SU-DHL-6 (cell line): ENCODE measurements around the gene WDR45.

Experiments
- CTCF ChIP-seq: fragments of 200-600 bp; sonication (generic); IDR thresholded peaks from one replicate; pipeline ENCODE4 v1.5.1; 2017; ENCODE audit warnings: antibody characterized with exemption, mild to moderate bottlenecking, low read length, moderate library complexity; ENCODE audit not compliant: insufficient read depth, poor library complexity, severe bottlenecking
- EZH2phosphoT487 ChIP-seq: fragments of 200-600 bp; sonication (generic), shearing (Covaris generic); conservative IDR thresholded peaks from 2 replicates; pipeline ENCODE4 v1.6.1; 2018; ENCODE audit warnings: mild to moderate bottlenecking, antibody characterized with exemption, low read length, moderate library complexity, mixed read lengths

- no peak for TF ChIP-seq CTCF
- no peak for TF ChIP-seq EZH2phosphoT487
Measured at GRCh38 chrX:49037883-49038475, 41.7 kb downstream of the WDR45 start.
